H1 (cell line): ENCODE data around the gene RDH16. TPM values are rescaled to one million over a fixed set of nuclear protein-coding genes. Genes with fewer than 3 reads are reported as not detected.

Experiments used
- CTCF ChIA-PET: fragments of 300-600 bp; sonication (Branson Sonifier 250); formaldehyde crosslinking; loops from one replicate; lab custom pipeline; 2021; ENCODE audit not compliant: partially characterized antibody; lab: Charles Lee
- POLR2A ChIA-PET: fragments of 300-600 bp; sonication (Branson Sonifier 250); formaldehyde crosslinking; loops from one replicate; lab custom pipeline; 2021; ENCODE audit warnings: inconsistent platforms; ENCODE audit not compliant: partially characterized antibody; lab: Charles Lee
- DNase-seq, 2 experiments: peaks; one replicate each; pipeline versions ENCODE4 v3.0.0 to v3.0.0-alpha.2; 2010 to 2022; ENCODE audit warnings: low spot score in 2 of 2, low read depth in 1 of 2, mixed read lengths in 1 of 2
- FAIRE-seq: peaks from 2 replicates; lab custom pipeline; 2011; peaks lifted over from hg19 to GRCh38; lab: Jason Lieb, UNC
- H2AFZ ChIP-seq: 2 replicates; pipeline ENCODE4 v1.8.1; 2012; ENCODE audit warnings: low read length, inconsistent platforms
- H2AK5ac ChIP-seq: 2 replicates; pipeline ENCODE4 v1.6.1; 2013; ENCODE audit warnings: low read depth, low read length
- H2BK120ac ChIP-seq: replicated peaks from 2 replicates; pipeline ENCODE3; 2013; ENCODE audit warnings: low read depth, low read length, inconsistent platforms
- H2BK12ac ChIP-seq: 2 replicates; pipeline ENCODE4 v1.6.1; 2013; ENCODE audit warnings: low read depth, low read length
- H2BK15ac ChIP-seq: 2 replicates; pipeline ENCODE4 v1.6.1; 2013; ENCODE audit warnings: low read length
- H2BK20ac ChIP-seq: 2 replicates; pipeline ENCODE4 v1.6.1; 2013; ENCODE audit warnings: low read length
- H2BK5ac ChIP-seq: 2 replicates; pipeline ENCODE4 v1.6.1; 2013; ENCODE audit warnings: low read depth, low read length
- H3K14ac ChIP-seq: 2 replicates; pipeline ENCODE4 v1.6.1; 2013; ENCODE audit warnings: inconsistent platforms; ENCODE audit not compliant: insufficient read length
- H3K18ac ChIP-seq: 2 replicates; pipeline ENCODE4 v1.6.1; 2013; ENCODE audit warnings: low read length; ENCODE audit errors: extremely low read depth
- H3K23ac ChIP-seq: 2 replicates; pipeline ENCODE4 v1.6.1; 2013; ENCODE audit warnings: inconsistent platforms; ENCODE audit not compliant: insufficient read length
- H3K23me2 ChIP-seq: 2 replicates; pipeline ENCODE4 v1.6.1; 2013; ENCODE audit warnings: low read depth, low read length
- H3K27ac ChIP-seq: 2 replicates; pipeline ENCODE4 v1.6.1; 2011; ENCODE audit warnings: low read depth, low read length, inconsistent platforms
- H3K27me3 ChIP-seq, 4 experiments: replicated peaks in 1 of 4; 1 replicate in 1 of 4; 2 replicates in 3 of 4; pipeline versions ENCODE4 v1.6.1 to v1.8.1; 2011 to 2013; ENCODE audit warnings: low read length in 3 of 4, mild to moderate bottlenecking in 3 of 4, inconsistent platforms in 2 of 4, mixed read lengths in 2 of 4, moderate library complexity in 1 of 4; ENCODE audit not compliant: control insufficient read depth in 3 of 4, insufficient read depth in 3 of 4; ENCODE audit errors: extremely low read depth in 1 of 4
- H3K36me3 ChIP-seq, 4 experiments: 2 replicates each; pipeline versions ENCODE4 v1.6.1 to v1.8.1; 2011 to 2013; ENCODE audit warnings: mild to moderate bottlenecking in 4 of 4, low read length in 3 of 4, moderate library complexity in 2 of 4, control low read depth in 1 of 4, inconsistent platforms in 1 of 4; ENCODE audit not compliant: insufficient read depth in 4 of 4, control insufficient read depth in 2 of 4
- H3K4ac ChIP-seq: replicated peaks from 2 replicates; pipeline ENCODE3; 2013; ENCODE audit warnings: low read length, low read depth, mixed read lengths, inconsistent platforms; ENCODE audit not compliant: insufficient read length
- H3K4me1 ChIP-seq, 4 experiments: replicated peaks in 1 of 4; 1 replicate in 1 of 4; 2 replicates in 3 of 4; pipeline versions ENCODE4 v1.6.1 to v1.8.1; 2011 to 2013; ENCODE audit warnings: low read length in 3 of 4, inconsistent platforms in 2 of 4, mixed read lengths in 1 of 4; ENCODE audit not compliant: insufficient read depth in 4 of 4, control insufficient read depth in 3 of 4
- H3K4me2 ChIP-seq, 2 experiments: 2 replicates each; pipeline versions ENCODE4 v1.6.1 to v1.8.1; 2011 to 2013; ENCODE audit warnings: low read depth in 2 of 2, low read length in 2 of 2, control low read depth in 1 of 2, inconsistent platforms in 1 of 2, mild to moderate bottlenecking in 1 of 2; ENCODE audit not compliant: insufficient read depth in 1 of 2
- H3K4me3 ChIP-seq, 4 experiments: fragments of 200-600, 300-600 bp in 1 of 4; sonication (generic), shearing (Covaris generic), sonication (Bioruptor Twin) in 1 of 4; 2 replicates each; pipeline versions ENCODE4 v1.5.1 to v1.8.1; 2011 to 2016; ENCODE audit warnings: low read length in 4 of 4, low read depth in 3 of 4, control low read depth in 2 of 4, inconsistent platforms in 2 of 4, mild to moderate bottlenecking in 2 of 4, mixed read lengths in 1 of 4, moderate library complexity in 1 of 4; ENCODE audit not compliant: insufficient read depth in 2 of 4; ENCODE audit errors: extremely low read depth in 1 of 4
- H3K56ac ChIP-seq: replicated peaks from 2 replicates; pipeline ENCODE3; 2013; ENCODE audit warnings: low read depth, mild to moderate bottlenecking, mixed read lengths, low read length, inconsistent platforms; ENCODE audit not compliant: insufficient read length
- H3K79me1 ChIP-seq: 2 replicates; pipeline ENCODE4 v1.6.1; 2013; ENCODE audit warnings: low read depth, low read length, control low read depth
- H3K79me2 ChIP-seq, 2 experiments: 2 replicates each; pipeline versions ENCODE4 v1.6.1 to v1.8.1; 2012 to 2013; ENCODE audit warnings: low read length in 2 of 2, mild to moderate bottlenecking in 2 of 2, inconsistent platforms in 1 of 2; ENCODE audit not compliant: insufficient read depth in 2 of 2, control insufficient read depth in 1 of 2
- H3K9ac ChIP-seq, 4 experiments: replicated peaks in 1 of 4; 1 replicate in 1 of 4; 2 replicates in 3 of 4; pipeline versions ENCODE4 v1.6.1 to v1.8.1; 2011 to 2013; ENCODE audit warnings: low read depth in 3 of 4, low read length in 3 of 4, control low read depth in 2 of 4, mild to moderate bottlenecking in 2 of 4, moderate library complexity in 2 of 4, inconsistent platforms in 1 of 4; ENCODE audit errors: extremely low read depth in 1 of 4
- H3K9me3 ChIP-seq, 2 experiments: 2 replicates each; pipeline versions ENCODE4 v1.6.1 to v1.8.1; 2012 to 2013; ENCODE audit warnings: mild to moderate bottlenecking in 2 of 2, moderate library complexity in 2 of 2, control low read depth in 1 of 2, inconsistent platforms in 1 of 2, low read depth in 1 of 2, low read length in 1 of 2, mixed read lengths in 1 of 2; ENCODE audit not compliant: insufficient read depth in 2 of 2
- H4K20me1 ChIP-seq, 2 experiments: replicated peaks in 1 of 2; 2 replicates each; pipeline versions ENCODE3 to v1.8.1; 2011 to 2013; ENCODE audit warnings: inconsistent platforms in 2 of 2, low read length in 2 of 2, mild to moderate bottlenecking in 1 of 2; ENCODE audit not compliant: insufficient read depth in 2 of 2, control insufficient read depth in 1 of 2
- H4K5ac ChIP-seq: 2 replicates; pipeline ENCODE4 v1.6.1; 2013; ENCODE audit warnings: low read length, low read depth, mixed read lengths, inconsistent platforms; ENCODE audit not compliant: insufficient read length
- H4K8ac ChIP-seq: 2 replicates; pipeline ENCODE4 v1.8.0; 2013; ENCODE audit warnings: mild to moderate bottlenecking, moderate library complexity, low read length, inconsistent platforms; ENCODE audit not compliant: insufficient read depth; ENCODE audit errors: extremely low read depth
- H4K91ac ChIP-seq: replicated peaks from 2 replicates; pipeline ENCODE3; 2013; ENCODE audit warnings: low read length, mixed read lengths, inconsistent platforms; ENCODE audit not compliant: insufficient read length
- CBX8 ChIP-seq: fragments of 300-800, 300-1000 bp; sonication (generic); IDR thresholded peaks from 2 replicates; pipeline ENCODE4 v1.7.1; 2016; ENCODE audit warnings: low read depth, low read length, borderline replicate concordance
- EGR1 ChIP-seq: IDR thresholded peaks from 2 replicates; pipeline ENCODE4 v1.6.1; 2011; ENCODE audit warnings: low read depth, low read length, borderline replicate concordance
- EZH2 ChIP-seq: fragments of 200-600 bp; sonication (generic); IDR thresholded peaks from 2 replicates; pipeline ENCODE4 v1.7.1; 2012; ENCODE audit warnings: low read depth, mild to moderate bottlenecking, moderate library complexity, low read length, inconsistent platforms; ENCODE audit not compliant: severe bottlenecking
- GABPA ChIP-seq: IDR thresholded peaks from 2 replicates; pipeline ENCODE4 v1.6.1; 2011; ENCODE audit warnings: mild to moderate bottlenecking, low read length, moderate library complexity, borderline replicate concordance; ENCODE audit not compliant: insufficient read depth
- KDM4A ChIP-seq: IDR thresholded peaks from one replicate; pipeline ENCODE4 v1.7.1; 2012; ENCODE audit warnings: low read depth, mild to moderate bottlenecking, moderate library complexity, low read length, inconsistent platforms; ENCODE audit not compliant: severe bottlenecking
- PHF8 ChIP-seq: fragments of 200-600 bp; sonication (generic); conservative IDR thresholded peaks from 2 replicates; pipeline ENCODE4 v1.7.1; 2012; ENCODE audit warnings: low read depth, mild to moderate bottlenecking, inconsistent platforms, low read length, moderate library complexity
- POLR2AphosphoS5 ChIP-seq: IDR thresholded peaks from 2 replicates; pipeline ENCODE4 v1.6.1; 2011; ENCODE audit warnings: low read depth, low read length
- RAD21 ChIP-seq, 2 experiments: IDR thresholded peaks in 1 of 2; conservative IDR thresholded peaks in 1 of 2; 2 replicates each; pipeline ENCODE4 v1.6.1; 2011; ENCODE audit warnings: low read depth in 2 of 2, low read length in 2 of 2, improper control_type of control experiment in 1 of 2, inconsistent platforms in 1 of 2, mild to moderate bottlenecking in 1 of 2, moderate library complexity in 1 of 2
- TAF7 ChIP-seq: optimal IDR thresholded peaks from 2 replicates; pipeline ENCODE3; 2011; ENCODE audit warnings: low read depth, mild to moderate bottlenecking, inconsistent platforms, low read length, moderate library complexity, borderline replicate concordance
- TCF12 ChIP-seq: IDR thresholded peaks from 2 replicates; pipeline ENCODE4 v1.6.1; 2011; ENCODE audit warnings: low read depth, mild to moderate bottlenecking, low read length
- ZNF274 ChIP-seq: IDR thresholded peaks from 2 replicates; pipeline ENCODE4 v1.7.0; 2012; ENCODE audit warnings: low read length, borderline replicate concordance; ENCODE audit errors: extremely low read depth
- WGBS, 2 experiments: shearing (Covaris generic) in 1 of 2; methylation state at CpG; one replicate each; pipeline versions ENCODE4 v1.1.6 to v1.1.7; 2013 to 2015; ENCODE audit warnings: low lambda C conversion rate in 2 of 2, mixed read lengths in 2 of 2, inconsistent platforms in 1 of 2, low coverage in 1 of 2, missing lambda C conversion rate in 1 of 2; ENCODE audit not compliant: insufficient replicate concordance in 2 of 2, insufficient coverage in 1 of 2, insufficient read length in 1 of 2; ENCODE audit errors: extremely low coverage in 1 of 2, missing lambda C conversion rate in 1 of 2; 5-methylcytosine and 5-hydroxymethylcytosine counted together
- polyA plus RNA-seq, 7 experiments: library from polyadenylated mRNA; depleted of rRNA in 3 of 7; stranded (reverse) in 5 of 7; unstranded in 2 of 7; fragments of >200 nt in 5 of 7; fragments of 200-250 nt in 2 of 7; gene quantifications; 1 replicate in 5 of 7; 2 replicates in 1 of 7; 4 replicates in 1 of 7; pipeline versions ENCODE4 v1.2.1 to v1.2.3, GENCODE V29; 2011 to 2013; ENCODE audit warnings: missing spikeins in 2 of 7, mixed read lengths in 2 of 7
- total RNA-seq: library from RNA; stranded (reverse); fragmentation: NEBNext Ultra II Directional; extraction: Animal tissue kit (Norgen Biotek cat#: 25700); gene quantifications from 2 replicates; pipeline ENCODE4 v1.2.1, GENCODE V29; 2021

RDH16 gene
- total and polyA plus RNA-seq, 2 of the 8 experiments (the other 6 are each of a cell fraction or from before 2014, with no cell fraction given) = 0.30 to 0.79 TPM

GRCh38 chr12:56958422-56958821, 1.0 kb upstream of the RDH16 start:
- no peak overlapping the region for H4K5ac ChIP-seq
- H4K20me1 ChIP-seq = no peaks in the 10 kb centered on the region
- H4K91ac ChIP-seq = no peak overlapping the region
- H2BK15ac ChIP-seq = no peak overlapping the region
- H2BK120ac ChIP-seq = no peak overlapping the region
- WGBS, 2 experiments = 82% methylated on average over 2 of the region's 2 CpGs; no CpG with 5 or more reads in 1 of the 2 experiments
- H3K79me1 ChIP-seq = no peaks in the 10 kb centered on the region
- no peak overlapping the region for H3K4ac ChIP-seq
- CTCF ChIA-PET = interaction anchor here (0.9 kb wide), 1 partner anchor 197 kb away, joined by 4 read pairs; no protein-coding TSS in a partner anchor
- H2AFZ ChIP-seq = no peak overlapping the region
- no peak overlapping the region for H3K18ac ChIP-seq
- H2BK5ac ChIP-seq = no peak overlapping the region
- H2BK12ac ChIP-seq = no peak overlapping the region
- POLR2A ChIA-PET = no interaction called here
- no peak overlapping the region for H3K56ac ChIP-seq
- no peak overlapping the region for H3K9ac ChIP-seq
- no peak overlapping the region for H3K23ac ChIP-seq
- DNase-seq (no peak), FAIRE-seq (no peak)
- no peak overlapping the region for H2AK5ac ChIP-seq
- H3K27me3 ChIP-seq = no peaks in the 10 kb centered on the region
- H3K4me2 ChIP-seq = no peak overlapping the region
- H3K27ac ChIP-seq = no peak overlapping the region
- H3K4me1 ChIP-seq = no peaks in the 10 kb centered on the region
- H3K23me2 ChIP-seq = no peaks in the 10 kb centered on the region
- H2BK20ac ChIP-seq = no peak overlapping the region
- peaks cover 19 to 24% of the 10 kb centered on the region in 2 experiments for H3K9me3 ChIP-seq
- H3K14ac ChIP-seq = no peak overlapping the region
- no peaks in the 10 kb centered on the region for H3K36me3 ChIP-seq
- H3K4me3 ChIP-seq = no peak overlapping the region
- H3K79me2 ChIP-seq = no peaks in the 10 kb centered on the region
- no peak overlapping the region for H4K8ac ChIP-seq
- no peak for TF ChIP-seq TCF12
- TF ChIP-seq CBX8 = no peak
- no peak for TF ChIP-seq PHF8
- no peak for TF ChIP-seq KDM4A
- TF ChIP-seq POLR2AphosphoS5 = no peak
- no peak for TF ChIP-seq GABPA
- TF ChIP-seq RAD21 (IDR thresholded peaks at IDR 0.05 in 1 of 2, conservative IDR thresholded peaks at IDR 0.05 in 1 of 2; ENCODE audit: low read depth in 2 of 2, low read length in 2 of 2) = no peak
- TF ChIP-seq TAF7 = no peak
- no peak for TF ChIP-seq EZH2
- TF ChIP-seq EGR1 = no peak
- TF ChIP-seq ZNF274 = no peak
